NCI-H2171 (cell line): ENCODE data around the gene PAIP2B.

Source experiments
- DNase-seq: peaks from one replicate; lab custom pipeline; 2025; lab: John Stamatoyannopoulos, UW

PAIP2B gene

GRCh38 chr2:71153585-71154224, 73.2 kb downstream of the PAIP2B start:
- no peak for DNase-seq

- no peak for DNase-seq
Observed at GRCh38 chr2:71151620-71152019, 75.3 kb downstream of the PAIP2B start.

GRCh38 chr2:71150082-71150816, 76.7 kb downstream of the PAIP2B start:
- DNase-seq: no peak

GRCh38 chr2:71148506-71149063, 78.3 kb downstream of the PAIP2B start:
- no peak for DNase-seq

- no peak for DNase-seq
Observed at GRCh38 chr2:71143782-71144181, 83.1 kb downstream of the PAIP2B start.

- no peak for DNase-seq
Observed at GRCh38 chr2:71136174-71136573, 90.7 kb downstream of the PAIP2B start.

GRCh38 chr2:71133603-71134002, 93.3 kb downstream of the PAIP2B start:
- no peak for DNase-seq
